Kidney (tissue), 14 donors: ENCODE data around the gene ANO4. TPM values are rescaled to one million over a fixed set of nuclear protein-coding genes. Genes with fewer than 3 reads are reported as not detected.

Experiments used
- DNase-seq, 5 donors: peaks; one replicate each; pipeline ENCODE4 v3.0.0-alpha.2; 2013 to 2020
- FAIRE-seq: peaks from 2 replicates; lab custom pipeline; 2012; peaks lifted over from hg19 to GRCh38; lab: Jason Lieb, UNC
- H3K27ac ChIP-seq, 2 donors: one replicate each; pipeline ENCODE4 v1.7.0; 2013; ENCODE audit warnings: low read depth in 2 of 2, low read length in 2 of 2, inconsistent platforms in 1 of 2
- H3K27me3 ChIP-seq: one replicate; pipeline ENCODE4 v1.7.1; 2013; ENCODE audit warnings: low read length, inconsistent platforms; ENCODE audit not compliant: control insufficient read depth, insufficient read depth
- H3K36me3 ChIP-seq, 3 donors: one replicate each; pipeline versions ENCODE4 v1.7.0 to v1.7.1; 2013; ENCODE audit warnings: low read length in 3 of 3, control low read depth in 1 of 3, inconsistent platforms in 1 of 3; ENCODE audit not compliant: insufficient read depth in 3 of 3, control insufficient read depth in 2 of 3
- H3K4me1 ChIP-seq, 3 donors: one replicate each; pipeline versions ENCODE4 v1.7.0 to v1.7.1; 2013; ENCODE audit warnings: low read length in 3 of 3, inconsistent platforms in 1 of 3, low read depth in 1 of 3; ENCODE audit not compliant: control insufficient read depth in 2 of 3, insufficient read depth in 2 of 3
- H3K4me3 ChIP-seq, 3 donors: one replicate each; pipeline versions ENCODE4 v1.7.0 to v1.8.1; 2013; ENCODE audit warnings: low read length in 3 of 3, control low read depth in 1 of 3, inconsistent platforms in 1 of 3
- H3K9ac ChIP-seq, 3 donors: one replicate each; pipeline versions ENCODE4 v1.7.0 to v1.7.1; 2013; ENCODE audit warnings: low read length in 3 of 3, control low read depth in 1 of 3, inconsistent platforms in 1 of 3
- H3K9me3 ChIP-seq, 3 donors: one replicate each; pipeline versions ENCODE4 v1.7.0 to v1.7.1; 2013; ENCODE audit warnings: low read length in 3 of 3, control low read depth in 1 of 3, inconsistent platforms in 1 of 3; ENCODE audit not compliant: control insufficient read depth in 2 of 3, insufficient read depth in 1 of 3
- intact Hi-C: fragments of 100-400 bp; cut with DNase I; formaldehyde crosslinking; loops from one replicate; pipeline ENCODE4 v1.11.1; 2022
- polyA plus RNA-seq: library from polyadenylated mRNA; stranded (reverse); fragments of 350-450 nt; fragmentation: Illumina TruSeq; extraction: RNeasy Lipid Tissue Mini Kit (QIAGEN cat#74804); gene quantifications from one replicate; pipeline ENCODE4 v1.2.3, GENCODE V29; 2014; ENCODE audit warnings: low read depth, low replicate concordance; ENCODE audit not compliant: insufficient read depth
- total RNA-seq: library from RNA; stranded (reverse); fragmentation: NEBNext Ultra II Directional; extraction: Animal tissue kit (Norgen Biotek cat#: 25700); gene quantifications from one replicate; pipeline ENCODE4 v1.2.1, GENCODE V29; 2021
- TF ChIP-seq, protein P1 (sequence below): IDR thresholded peaks from 3 replicates; pipeline ENCODE4 v1.5.1; 2012; ENCODE audit warnings: mild to moderate bottlenecking, moderate library complexity, borderline replicate concordance; ENCODE audit not compliant: insufficient read depth; ENCODE audit errors: extremely low read depth
- donor health status: control.
- donor health status: control.
- donor health status: control.
- donor health status: control.
- donor health status: control.
- donor health status: DM: yes; HTN: yes; CAD: no.
- donor health status: Normal renal cell carcinoma (clear cell type).

ANO4 gene
- total and polyA plus RNA-seq, 2 donors from 2014 or later: 0.82 to 2.9 TPM

- H3K27ac ChIP-seq: no peak overlapping the region
- no peak for DNase-seq
Observed at GRCh38 chr12:100991102-100991501, 196.5 kb downstream of the ANO4 start.

GRCh38 chr12:100992194-100992593 is 197.6 kb downstream of the ANO4 start:
- H3K36me3 ChIP-seq: no peaks in the 10 kb centered on the region
- no peaks in the 10 kb centered on the region for H3K9me3 ChIP-seq
- FAIRE-seq: no peak
- peaks cover 0 to 6% (median 0%) of the 10 kb centered on the region in 3 donors for H3K4me1 ChIP-seq
- no peak for DNase-seq
- H3K27ac ChIP-seq: no peak overlapping the region
- intact Hi-C loops: no loop called here
- TF ChIP-seq, protein P1, sequence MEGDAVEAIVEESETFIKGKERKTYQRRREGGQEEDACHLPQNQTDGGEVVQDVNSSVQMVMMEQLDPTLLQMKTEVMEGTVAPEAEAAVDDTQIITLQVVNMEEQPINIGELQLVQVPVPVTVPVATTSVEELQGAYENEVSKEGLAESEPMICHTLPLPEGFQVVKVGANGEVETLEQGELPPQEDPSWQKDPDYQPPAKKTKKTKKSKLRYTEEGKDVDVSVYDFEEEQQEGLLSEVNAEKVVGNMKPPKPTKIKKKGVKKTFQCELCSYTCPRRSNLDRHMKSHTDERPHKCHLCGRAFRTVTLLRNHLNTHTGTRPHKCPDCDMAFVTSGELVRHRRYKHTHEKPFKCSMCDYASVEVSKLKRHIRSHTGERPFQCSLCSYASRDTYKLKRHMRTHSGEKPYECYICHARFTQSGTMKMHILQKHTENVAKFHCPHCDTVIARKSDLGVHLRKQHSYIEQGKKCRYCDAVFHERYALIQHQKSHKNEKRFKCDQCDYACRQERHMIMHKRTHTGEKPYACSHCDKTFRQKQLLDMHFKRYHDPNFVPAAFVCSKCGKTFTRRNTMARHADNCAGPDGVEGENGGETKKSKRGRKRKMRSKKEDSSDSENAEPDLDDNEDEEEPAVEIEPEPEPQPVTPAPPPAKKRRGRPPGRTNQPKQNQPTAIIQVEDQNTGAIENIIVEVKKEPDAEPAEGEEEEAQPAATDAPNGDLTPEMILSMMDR: no peak
- H3K4me3 ChIP-seq: no peak overlapping the region
- H3K27me3 ChIP-seq: no peaks in the 10 kb centered on the region
- H3K9ac ChIP-seq: no peak overlapping the region

More at GRCh38 chr12:100991102-100991501, 196.5 kb downstream of the ANO4 start:
- H3K4me3 ChIP-seq: no peak overlapping the region
- no peak overlapping the region for H3K9ac ChIP-seq
- no peak for FAIRE-seq
- no peaks in the 10 kb centered on the region for H3K36me3 ChIP-seq
- intact Hi-C loops: no loop called here
- no peaks in the 10 kb centered on the region for H3K27me3 ChIP-seq
- H3K9me3 ChIP-seq: no peaks in the 10 kb centered on the region
- TF ChIP-seq, protein P1: no peak
- peaks cover 0 to 6% (median 0%) of the 10 kb centered on the region in 3 donors for H3K4me1 ChIP-seq

DNA sequence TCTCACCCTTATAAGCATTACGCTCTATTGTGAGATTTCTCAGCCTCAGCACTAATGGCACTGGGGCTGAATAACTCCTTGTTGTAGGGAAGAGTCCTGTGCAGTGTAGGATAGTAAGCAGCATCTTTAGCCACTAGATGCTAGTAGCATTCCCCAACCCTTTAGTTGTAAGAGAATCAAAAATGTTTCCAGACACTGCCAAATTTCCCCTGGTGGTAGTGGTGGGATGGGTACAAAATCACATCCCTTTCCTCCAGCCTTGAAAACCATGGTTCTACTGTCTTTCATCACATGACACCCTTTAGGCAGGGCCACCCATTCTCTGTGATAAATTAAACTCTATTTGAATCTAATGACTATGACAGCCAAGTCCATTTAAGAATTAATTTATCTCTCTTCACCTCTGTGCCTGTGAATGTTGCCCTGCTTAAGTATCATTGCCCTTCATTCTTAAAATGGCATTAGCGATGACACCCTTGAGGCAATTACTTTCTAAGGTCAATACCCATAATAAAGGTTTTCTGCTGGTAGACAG is 199.4 kb downstream of the ANO4 start:
- Histone ChIP-seq H3K9me3 (no peaks in the 10 kb centered on the region), H3K27ac (no peak overlapping the region), H3K9ac (no peak overlapping the region), H3K4me1 (no peaks in the 10 kb centered on the region), H3K27me3 (no peaks in the 10 kb centered on the region), H3K36me3 (no peaks in the 10 kb centered on the region), H3K4me3 (no peak overlapping the region)
- intact Hi-C loops: no loop called here
- TF ChIP-seq, protein P1: no peak
- DNase-seq (no peak), FAIRE-seq (no peak)

- no peak overlapping the region for H3K27ac ChIP-seq
- FAIRE-seq: no peak
- intact Hi-C loops: no loop called here
Observed at GRCh38 chr12:100995201-100995600, 200.6 kb downstream of the ANO4 start.

More at GRCh38 chr12:100995201-100995600, 200.6 kb downstream of the ANO4 start:
- Histone ChIP-seq H3K9me3 (no peaks in the 10 kb centered on the region), H3K27me3 (no peaks in the 10 kb centered on the region), H3K4me3 (no peak overlapping the region), H3K9ac (no peak overlapping the region), H3K4me1 (no peaks in the 10 kb centered on the region), H3K36me3 (no peaks in the 10 kb centered on the region)
- no peak for DNase-seq
- TF ChIP-seq, protein P1: no peak
